H9 (cell line): ENCODE results near the gene PGK1. TPM values are rescaled to one million over a fixed set of nuclear protein-coding genes. Genes with fewer than 3 reads are reported as not detected.
"Not testable (repeated sequence)": the region's sequence is repeated elsewhere in the genome, so short reads cannot be mapped to it uniquely, and the experiment has no call there.

ENCODE experiments used
- DNase-seq: peaks from one replicate; pipeline ENCODE4 v3.0.0-alpha.2; 2017
- H2AFZ ChIP-seq: one replicate; pipeline ENCODE4 v1.6.1; 2013; ENCODE audit warnings: mild to moderate bottlenecking, low read length, control low read depth, moderate library complexity
- H2AK5ac ChIP-seq: 2 replicates; pipeline ENCODE4 v1.6.1; 2013; ENCODE audit warnings: low read length, control low read depth, mixed read lengths; ENCODE audit not compliant: insufficient read length
- H2BK120ac ChIP-seq: one replicate; pipeline ENCODE4 v1.6.1; 2013; ENCODE audit warnings: low read depth, mild to moderate bottlenecking, low read length, control low read depth, inconsistent platforms; ENCODE audit not compliant: poor library complexity, severe bottlenecking
- H2BK12ac ChIP-seq: 2 replicates; pipeline ENCODE4 v1.6.1; 2013; ENCODE audit warnings: low read length, control low read depth, mixed read lengths, low read depth; ENCODE audit not compliant: insufficient read length
- H2BK15ac ChIP-seq: 2 replicates; pipeline ENCODE4 v1.6.1; 2013; ENCODE audit warnings: low read depth, low read length, control low read depth
- H2BK20ac ChIP-seq: one replicate; pipeline ENCODE4 v1.6.1; 2013; ENCODE audit warnings: low read depth, mild to moderate bottlenecking, low read length, control low read depth, inconsistent platforms; ENCODE audit not compliant: poor library complexity, severe bottlenecking
- H2BK5ac ChIP-seq: 2 replicates; pipeline ENCODE4 v1.6.1; 2013; ENCODE audit warnings: low read length, control low read depth, mixed read lengths; ENCODE audit not compliant: insufficient read length
- H3K14ac ChIP-seq: 2 replicates; pipeline ENCODE4 v1.6.1; 2013; ENCODE audit warnings: low read length, control low read depth; ENCODE audit not compliant: insufficient read depth
- H3K18ac ChIP-seq: 2 replicates; pipeline ENCODE4 v1.6.1; 2013; ENCODE audit warnings: low read depth, mild to moderate bottlenecking, mixed read lengths, low read length, control low read depth; ENCODE audit not compliant: insufficient read length
- H3K23ac ChIP-seq: 2 replicates; pipeline ENCODE4 v1.6.1; 2013; ENCODE audit warnings: low read length, control low read depth, mixed read lengths, low read depth; ENCODE audit not compliant: insufficient read length
- H3K23me2 ChIP-seq: 2 replicates; pipeline ENCODE4 v1.6.1; 2013; ENCODE audit warnings: low read depth, mild to moderate bottlenecking, mixed read lengths, low read length, control low read depth; ENCODE audit not compliant: insufficient read length, poor library complexity, severe bottlenecking
- H3K27ac ChIP-seq: 2 replicates; pipeline ENCODE4 v1.5.1; 2013; ENCODE audit warnings: low read length, control low read depth, mixed read lengths, low read depth; ENCODE audit not compliant: insufficient read length
- H3K27me3 ChIP-seq: 2 replicates; pipeline ENCODE4 v1.6.1; 2013; ENCODE audit warnings: low read length, control low read depth, inconsistent platforms; ENCODE audit not compliant: insufficient read depth
- H3K4ac ChIP-seq: 2 replicates; pipeline ENCODE4 v1.6.1; 2013; ENCODE audit warnings: low read depth, mild to moderate bottlenecking, control low read depth, inconsistent platforms, low read length, moderate library complexity
- H3K4me1 ChIP-seq: 2 replicates; pipeline ENCODE4 v1.6.1; 2013; ENCODE audit warnings: low read length, control low read depth, inconsistent platforms; ENCODE audit not compliant: insufficient read depth
- H3K4me2 ChIP-seq: 2 replicates; pipeline ENCODE4 v1.6.1; 2013; ENCODE audit warnings: low read length, control low read depth, mixed read lengths; ENCODE audit not compliant: insufficient read length, insufficient read depth
- H3K56ac ChIP-seq: 2 replicates; pipeline ENCODE4 v1.6.1; 2013; ENCODE audit warnings: low read depth, mild to moderate bottlenecking, mixed read lengths, low read length, control low read depth; ENCODE audit not compliant: insufficient read length
- H3K79me1 ChIP-seq: 2 replicates; pipeline ENCODE4 v1.6.1; 2013; ENCODE audit warnings: low read depth, mild to moderate bottlenecking, moderate library complexity, low read length, control low read depth, inconsistent platforms; ENCODE audit not compliant: insufficient read depth, poor library complexity, severe bottlenecking
- H3K79me2 ChIP-seq: 2 replicates; pipeline ENCODE4 v1.6.1; 2013; ENCODE audit warnings: low read length, control low read depth, inconsistent platforms; ENCODE audit not compliant: insufficient read depth
- H3K9ac ChIP-seq: 2 replicates; pipeline ENCODE4 v1.6.1; 2013; ENCODE audit warnings: low read length, control low read depth, mixed read lengths; ENCODE audit not compliant: insufficient read length; ENCODE audit errors: extremely low read depth
- H3K9me3 ChIP-seq: one replicate; pipeline ENCODE4 v1.6.1; 2013; ENCODE audit warnings: low read depth, low read length, inconsistent platforms; ENCODE audit not compliant: control insufficient read depth
- H3T11ph ChIP-seq: one replicate; pipeline ENCODE4 v1.6.1; 2013; ENCODE audit warnings: mild to moderate bottlenecking, low read length, control low read depth, inconsistent platforms
- H4K20me1 ChIP-seq: one replicate; pipeline ENCODE4 v1.6.1; 2013; ENCODE audit not compliant: control insufficient read depth, insufficient read length, insufficient read depth
- H4K5ac ChIP-seq: 2 replicates; pipeline ENCODE4 v1.6.1; 2013; ENCODE audit warnings: low read depth, mild to moderate bottlenecking, mixed read lengths, low read length, control low read depth; ENCODE audit not compliant: insufficient read length
- H4K8ac ChIP-seq: replicated peaks from 2 replicates; pipeline ENCODE4 v1.6.1; 2013; ENCODE audit warnings: low read length, control low read depth, mixed read lengths, low read depth; ENCODE audit not compliant: insufficient read length
- H4K91ac ChIP-seq: 2 replicates; pipeline ENCODE4 v1.6.1; 2013; ENCODE audit warnings: low read depth, mild to moderate bottlenecking, moderate library complexity, mixed read lengths, low read length, control low read depth; ENCODE audit not compliant: insufficient read length
- H3K27ac Mint-ChIP-seq, 3 experiments: 2 replicates in 2 of 3; 3 replicates in 1 of 3; pipeline ENCODE4 v1.8.0; 2020 to 2021; ENCODE audit warnings: mixed read lengths in 3 of 3, mild to moderate bottlenecking in 1 of 3, moderate library complexity in 1 of 3
- H3K27me3 Mint-ChIP-seq: 2 replicates; pipeline ENCODE4 v1.8.0; 2021; ENCODE audit warnings: low read depth, mild to moderate bottlenecking, moderate library complexity, mixed read lengths
- H3K36me3 Mint-ChIP-seq, 3 experiments: 2 replicates in 2 of 3; 3 replicates in 1 of 3; pipeline ENCODE4 v1.8.0; 2020 to 2021; ENCODE audit warnings: low read depth in 3 of 3, mixed read lengths in 3 of 3; ENCODE audit not compliant: insufficient read depth in 1 of 3
- H3K4me1 Mint-ChIP-seq, 2 experiments: 2 replicates each; pipeline ENCODE4 v1.8.0; 2020; ENCODE audit warnings: mixed read lengths in 2 of 2
- H3K4me3 Mint-ChIP-seq, 2 experiments: 2 replicates in 1 of 2; 3 replicates in 1 of 2; pipeline ENCODE4 v1.8.0; 2020 to 2021; ENCODE audit warnings: mild to moderate bottlenecking in 2 of 2, mixed read lengths in 2 of 2, moderate library complexity in 1 of 2
- H3K9me3 Mint-ChIP-seq, 2 experiments: 2 replicates in 1 of 2; 3 replicates in 1 of 2; pipeline ENCODE4 v1.8.0; 2020; ENCODE audit warnings: mild to moderate bottlenecking in 2 of 2, mixed read lengths in 2 of 2, moderate library complexity in 1 of 2
- WGBS: extraction: QIAGEN DNeasy Blood & Tissue Kit; methylation state at CpG from one replicate; pipeline ENCODE4 v1.1.7; 2013; ENCODE audit warnings: missing lambda C conversion rate, low lambda C conversion rate, mixed read lengths; ENCODE audit not compliant: insufficient read length; ENCODE audit errors: extremely low coverage; 5-methylcytosine and 5-hydroxymethylcytosine counted together
- total RNA-seq: library from RNA; stranded (reverse); gene quantifications from 2 replicates; pipeline ENCODE4 v1.2.1, GENCODE V29; 2021
- TF ChIP-seq, protein P1 (sequence below): fragments of 200-600 bp; sonication (generic); conservative IDR thresholded peaks from 3 replicates; pipeline ENCODE4 v1.8.0; 2021; ENCODE audit warnings: antibody characterized with exemption, mild to moderate bottlenecking

The PGK1 gene
- total RNA-seq, 1 experiment from 2014 or later: 581 TPM

DNA sequence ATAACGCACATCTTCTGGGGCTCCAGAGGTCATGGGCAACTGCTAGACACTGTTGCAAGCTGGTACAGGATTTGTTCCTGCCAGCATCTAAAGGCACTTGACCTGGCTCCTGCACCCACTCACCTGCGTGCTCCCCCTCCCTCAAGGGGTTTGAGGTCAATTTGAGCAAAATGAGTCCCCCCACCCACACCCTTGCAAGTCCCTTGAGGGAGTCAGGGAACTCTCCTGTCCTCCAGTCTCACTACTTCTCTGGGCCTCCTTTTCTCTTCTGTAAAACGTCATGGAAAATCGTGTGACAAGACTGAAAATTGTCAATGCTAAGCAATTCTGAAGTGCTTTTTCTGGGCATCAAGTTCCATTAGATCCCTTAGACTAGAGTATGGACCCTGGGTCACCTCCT lies 39.9 kb upstream of the PGK1 start:
- H3K4me2 ChIP-seq: no peak overlapping the region
- no peak overlapping the region for H2BK5ac ChIP-seq
- no peak overlapping the region for H2BK12ac ChIP-seq
- peaks cover 0 to 9% (median 4%) of the 10 kb centered on the region in 3 experiments; a peak in 5 of 7 replicates for H3K36me3 Mint-ChIP-seq
- no peak overlapping the region for H2BK15ac ChIP-seq
- H3K18ac ChIP-seq: no peak overlapping the region
- H3K9ac ChIP-seq: no peak overlapping the region
- H2BK120ac ChIP-seq: no peak overlapping the region
- H3T11ph ChIP-seq: no peak overlapping the region
- no peaks in the 10 kb centered on the region for H3K79me1 ChIP-seq
- H3K14ac ChIP-seq: no peak overlapping the region
- no peak overlapping the region for H2BK20ac ChIP-seq
- H2AFZ ChIP-seq: no peak overlapping the region
- no peak for DNase-seq
- no peaks in the 10 kb centered on the region for H3K4me1 ChIP-seq
- no peaks in the 10 kb centered on the region for H3K4me1 Mint-ChIP-seq
- no peaks in the 10 kb centered on the region for H3K79me2 ChIP-seq
- no peaks in the 10 kb centered on the region for H3K23me2 ChIP-seq
- H3K4me3 Mint-ChIP-seq: no peak overlapping the region
- H3K27ac ChIP-seq: no peak overlapping the region
- peaks cover 68% of the 10 kb centered on the region for H3K9me3 ChIP-seq
- H3K56ac ChIP-seq: no peak overlapping the region
- peaks cover 73 to 75% of the 10 kb centered on the region in 2 experiments for H3K9me3 Mint-ChIP-seq
- no peak overlapping the region for H3K4ac ChIP-seq
- no peak overlapping the region for H4K8ac ChIP-seq
- WGBS: no CpG with 5 or more reads among the region's 4 CpGs
- H3K27ac Mint-ChIP-seq: no peak overlapping the region
- H4K5ac ChIP-seq: no peak overlapping the region
- TF ChIP-seq, protein P1, sequence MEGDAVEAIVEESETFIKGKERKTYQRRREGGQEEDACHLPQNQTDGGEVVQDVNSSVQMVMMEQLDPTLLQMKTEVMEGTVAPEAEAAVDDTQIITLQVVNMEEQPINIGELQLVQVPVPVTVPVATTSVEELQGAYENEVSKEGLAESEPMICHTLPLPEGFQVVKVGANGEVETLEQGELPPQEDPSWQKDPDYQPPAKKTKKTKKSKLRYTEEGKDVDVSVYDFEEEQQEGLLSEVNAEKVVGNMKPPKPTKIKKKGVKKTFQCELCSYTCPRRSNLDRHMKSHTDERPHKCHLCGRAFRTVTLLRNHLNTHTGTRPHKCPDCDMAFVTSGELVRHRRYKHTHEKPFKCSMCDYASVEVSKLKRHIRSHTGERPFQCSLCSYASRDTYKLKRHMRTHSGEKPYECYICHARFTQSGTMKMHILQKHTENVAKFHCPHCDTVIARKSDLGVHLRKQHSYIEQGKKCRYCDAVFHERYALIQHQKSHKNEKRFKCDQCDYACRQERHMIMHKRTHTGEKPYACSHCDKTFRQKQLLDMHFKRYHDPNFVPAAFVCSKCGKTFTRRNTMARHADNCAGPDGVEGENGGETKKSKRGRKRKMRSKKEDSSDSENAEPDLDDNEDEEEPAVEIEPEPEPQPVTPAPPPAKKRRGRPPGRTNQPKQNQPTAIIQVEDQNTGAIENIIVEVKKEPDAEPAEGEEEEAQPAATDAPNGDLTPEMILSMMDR: no peak
- H3K23ac ChIP-seq: no peak overlapping the region
- H3K27me3 ChIP-seq: no peaks in the 10 kb centered on the region
- H4K91ac ChIP-seq: no peak overlapping the region
- no peaks in the 10 kb centered on the region for H4K20me1 ChIP-seq
- H3K27me3 Mint-ChIP-seq: peaks cover 3% of the 10 kb centered on the region; the same call in 1 of the 2 replicates
- H2AK5ac ChIP-seq: no peak overlapping the region

DNA sequence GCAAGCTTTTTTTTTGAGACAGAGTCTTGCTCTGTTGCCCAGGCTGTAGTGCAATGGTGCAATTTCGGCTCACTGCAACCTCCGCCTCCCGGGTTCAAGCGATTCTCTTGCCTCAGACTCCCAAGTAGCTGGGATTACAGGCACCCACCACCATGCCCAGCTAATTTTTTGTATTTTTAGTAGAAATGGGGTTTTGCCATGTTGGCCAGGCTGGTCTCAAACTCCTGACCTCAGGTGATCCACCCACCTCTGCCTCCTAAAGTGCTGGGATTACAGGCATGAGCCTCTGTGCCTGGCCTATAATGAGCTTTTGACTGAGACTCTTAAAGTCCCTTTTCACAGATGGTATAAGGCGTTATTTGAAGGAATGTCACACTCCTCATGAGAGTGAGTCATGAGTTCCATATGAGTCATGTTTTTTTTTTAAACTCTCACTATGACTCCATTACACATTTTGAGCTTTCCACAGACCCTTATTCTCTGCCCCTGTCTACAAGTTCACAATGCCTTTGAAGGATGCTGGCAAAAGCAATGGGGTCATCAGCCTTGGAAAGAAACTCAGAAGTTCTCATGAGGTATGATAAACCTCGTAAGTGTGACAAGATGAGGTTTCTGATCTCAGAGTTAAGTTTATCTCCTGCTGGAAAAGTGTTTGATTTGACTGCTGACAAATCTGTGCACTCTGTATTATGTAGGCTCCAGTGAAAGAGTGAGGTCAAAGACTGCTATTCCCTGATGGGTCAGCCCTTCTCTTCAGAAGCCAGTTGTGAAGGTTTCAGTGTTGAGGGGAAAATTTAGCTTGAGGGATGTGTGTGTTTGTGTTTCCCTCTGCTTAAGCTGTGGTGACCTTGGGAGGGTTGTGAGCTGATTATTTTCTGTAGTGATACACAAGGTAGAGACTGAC lies 39.1 kb upstream of the PGK1 start:
- not testable (repeated sequence) for H3K14ac ChIP-seq, H3T11ph ChIP-seq, H3K4me3 Mint-ChIP-seq, H2AFZ ChIP-seq, H2BK120ac ChIP-seq, H3K23ac ChIP-seq, H4K5ac ChIP-seq, H2BK12ac ChIP-seq, H3K79me2 ChIP-seq, H3K27ac ChIP-seq, H3K4me2 ChIP-seq, H2AK5ac ChIP-seq, H3K23me2 ChIP-seq, H3K27me3 ChIP-seq, H4K20me1 ChIP-seq, H3K56ac ChIP-seq, H3K79me1 ChIP-seq, H3K9ac ChIP-seq, H2BK5ac ChIP-seq, H2BK20ac ChIP-seq, H3K27me3 Mint-ChIP-seq, H4K91ac ChIP-seq, H3K4me1 ChIP-seq, DNase-seq, H3K27ac Mint-ChIP-seq, H2BK15ac ChIP-seq, H4K8ac ChIP-seq, H3K18ac ChIP-seq, H3K4ac ChIP-seq, H3K4me1 Mint-ChIP-seq
- Mint-ChIP-seq H3K36me3 (peaks cover 0 to 11% (median 5%) of the 10 kb centered on the region in 3 experiments; a peak in 5 of 7 replicates), H3K9me3 (peaks cover 70 to 72% of the 10 kb centered on the region in 2 experiments)
- no CpG with 5 or more reads among the region's 6 CpGs for WGBS
- peaks cover 70% of the 10 kb centered on the region for H3K9me3 ChIP-seq
